ENCODE data around the gene PUS3.

The PUS3 gene

GRCh38 chr11:125892994-125893393 is 10.0 kb downstream of the PUS3 start:
- TF ChIP-seq CTCF (IDR thresholded peaks at IDR 0.05): no peak
- peaks cover 24% of the 10 kb centered on the region for H3K36me3 Mint-ChIP-seq (ENCODE audit: low read depth)
- DNase-seq: no peak
- no peak overlapping the region for H3K27ac Mint-ChIP-seq
- H3K9me3 Mint-ChIP-seq: no peaks in the 10 kb centered on the region
- H3K4me1 Mint-ChIP-seq: peaks cover 5% of the 10 kb centered on the region
- no peaks in the 10 kb centered on the region for H3K27me3 Mint-ChIP-seq (ENCODE audit: low read depth, poor library complexity)
- H3K4me3 Mint-ChIP-seq: no peak overlapping the region

- no peak overlapping the region for H3K27ac Mint-ChIP-seq
- H3K9me3 Mint-ChIP-seq: peaks cover 4% of the 10 kb centered on the region
- no peak for DNase-seq
- peaks cover 24% of the 10 kb centered on the region for H3K36me3 Mint-ChIP-seq (ENCODE audit: low read depth)
- H3K4me3 Mint-ChIP-seq: no peak overlapping the region
- H3K4me1 Mint-ChIP-seq: peaks cover 5% of the 10 kb centered on the region
- H3K27me3 Mint-ChIP-seq (ENCODE audit: low read depth, poor library complexity): no peaks in the 10 kb centered on the region
- TF ChIP-seq CTCF (IDR thresholded peaks at IDR 0.05): no peak
Observed at GRCh38 chr11:125892071-125892470, 10.9 kb downstream of the PUS3 start.

- TF ChIP-seq CTCF (IDR thresholded peaks at IDR 0.05): no peak
- Mint-ChIP-seq H3K4me3 (peak overlapping the region; percentile 33), H3K4me1 (peaks cover 5% of the 10 kb centered on the region), H3K36me3 (ENCODE audit: low read depth) (peaks cover 24% of the 10 kb centered on the region), H3K27me3 (ENCODE audit: low read depth, poor library complexity) (no peaks in the 10 kb centered on the region), H3K9me3 (peaks cover 17% of the 10 kb centered on the region), H3K27ac (no peak overlapping the region)
- no peak for DNase-seq
Observed at GRCh38 chr11:125890447-125891100, 12.4 kb downstream of the PUS3 start.

- peaks cover 30% of the 10 kb centered on the region for H3K9me3 Mint-ChIP-seq
Observed at GRCh38 chr11:125887373-125888324, 15.4 kb downstream of the PUS3 start, which contains the start of gene HYLS1. TSS of gene HYLS1 (plus strand) at chr11:125887668. CDS start at chr11:125899369, 11,701 bp downstream.

GRCh38 chr11:125886997-125887372 is 16.0 kb downstream of the PUS3 start:
- no peak for DNase-seq
- peaks cover 30% of the 10 kb centered on the region for H3K9me3 Mint-ChIP-seq
- peaks cover 5% of the 10 kb centered on the region for H3K4me1 Mint-ChIP-seq
- no peak overlapping the region for H3K27ac Mint-ChIP-seq
- H3K27me3 Mint-ChIP-seq (ENCODE audit: low read depth, poor library complexity): peaks cover 2% of the 10 kb centered on the region
- H3K36me3 Mint-ChIP-seq (ENCODE audit: low read depth): peaks cover 5% of the 10 kb centered on the region
- no peak for TF ChIP-seq CTCF (IDR thresholded peaks at IDR 0.05)
- H3K4me3 Mint-ChIP-seq: peak overlapping the region; percentile 79

More at GRCh38 chr11:125887373-125888324, 15.4 kb downstream of the PUS3 start, which contains the start of gene HYLS1:
- DNase-seq: peak; percentile 78
- Mint-ChIP-seq H3K4me1 (peaks cover 5% of the 10 kb centered on the region), H3K4me3 (peak within 1 kb of the TSS; percentile 79), H3K27me3 (ENCODE audit: low read depth, poor library complexity) (no peaks in the 10 kb centered on the region), H3K36me3 (ENCODE audit: low read depth) (peaks cover 5% of the 10 kb centered on the region), H3K27ac (no peak within 1 kb of the TSS)
- peak; percentile 5 for TF ChIP-seq CTCF (IDR thresholded peaks at IDR 0.05)

All from nephron progenitor cell (in vitro differentiated cells).